Measurements from ENCODE around the gene MRPS18C. TPM values are rescaled to one million over a fixed set of nuclear protein-coding genes. Genes with fewer than 3 reads are reported as not detected.

MRPS18C gene
- total RNA-seq (2014; rRNA removed), result 22.1 and 23.7 TPM in 2 replicates
- polyA plus RNA-seq (2012), result 39.6 TPM

- peak; percentile 99 for DNase-seq (ENCODE audit: low read depth)
Observed at GRCh38 chr4:83455281-83456183, at the start of gene MRPS18C, which contains the start of gene HELQ. TSS of gene MRPS18C (plus strand) at chr4:83456058. CDS start at chr4:83456078, 20 bp downstream. TSS of gene HELQ (minus strand) at chr4:83455823. CDS start at chr4:83455693, 130 bp downstream.

DNA sequence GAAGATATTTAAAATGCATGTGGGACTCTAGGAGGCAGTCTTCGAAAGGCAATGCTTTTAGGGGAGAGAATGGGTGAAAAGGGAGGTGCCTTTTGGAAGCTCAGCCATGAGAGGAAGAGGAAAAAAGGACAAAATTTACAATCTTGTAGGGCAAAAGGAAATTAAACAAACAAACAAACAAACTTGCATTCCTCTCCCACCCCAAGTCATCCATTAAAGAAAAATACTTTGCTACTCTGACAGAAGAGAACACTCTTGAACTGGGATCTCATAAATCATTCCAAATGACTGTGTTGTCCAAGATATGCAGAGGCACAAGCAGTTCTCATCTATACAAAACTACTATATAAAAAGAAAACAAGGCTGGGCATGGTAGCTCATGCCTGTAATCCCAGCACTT, 47.0 kb upstream of the MRPS18C start:
- no peak for DNase-seq (ENCODE audit: low read depth)

GRCh38 chr4:83413676-83414075, 42.2 kb upstream of the MRPS18C start:
- DNase-seq (ENCODE audit: low read depth), result peak; percentile 54

DNA sequence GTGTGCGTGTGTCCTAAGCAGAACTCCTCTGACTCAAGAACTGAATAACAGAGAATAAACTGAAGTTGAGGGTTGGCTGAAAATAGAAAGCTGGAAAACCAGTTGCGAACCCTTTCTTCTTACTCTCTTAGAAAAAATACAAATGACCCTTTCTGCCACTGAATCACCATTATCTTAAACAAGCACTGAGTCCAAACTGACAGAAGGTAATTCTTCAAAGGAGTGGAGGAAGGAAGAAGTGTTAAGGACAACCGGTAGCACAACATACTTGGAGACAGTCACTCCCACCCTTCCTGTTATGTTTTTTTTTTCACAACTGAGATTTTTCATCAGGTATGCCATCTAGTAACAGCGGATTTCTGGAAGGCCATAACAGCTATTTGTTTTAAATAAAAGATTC, 38.3 kb upstream of the MRPS18C start:
- no peak for DNase-seq (ENCODE audit: low read depth)

GRCh38 chr4:83418211-83418610, 37.6 kb upstream of the MRPS18C start:
- no peak for DNase-seq (ENCODE audit: low read depth)

- DNase-seq (ENCODE audit: low read depth), result no peak
Observed at GRCh38 chr4:83431200-83431599, 24.7 kb upstream of the MRPS18C start.

- DNase-seq (ENCODE audit: low read depth), result no peak
Observed at GRCh38 chr4:83436680-83437079, 19.2 kb upstream of the MRPS18C start.

GRCh38 chr4:83438719-83439118, 17.1 kb upstream of the MRPS18C start:
- peak; percentile 4 for DNase-seq (ENCODE audit: low read depth)

DNA sequence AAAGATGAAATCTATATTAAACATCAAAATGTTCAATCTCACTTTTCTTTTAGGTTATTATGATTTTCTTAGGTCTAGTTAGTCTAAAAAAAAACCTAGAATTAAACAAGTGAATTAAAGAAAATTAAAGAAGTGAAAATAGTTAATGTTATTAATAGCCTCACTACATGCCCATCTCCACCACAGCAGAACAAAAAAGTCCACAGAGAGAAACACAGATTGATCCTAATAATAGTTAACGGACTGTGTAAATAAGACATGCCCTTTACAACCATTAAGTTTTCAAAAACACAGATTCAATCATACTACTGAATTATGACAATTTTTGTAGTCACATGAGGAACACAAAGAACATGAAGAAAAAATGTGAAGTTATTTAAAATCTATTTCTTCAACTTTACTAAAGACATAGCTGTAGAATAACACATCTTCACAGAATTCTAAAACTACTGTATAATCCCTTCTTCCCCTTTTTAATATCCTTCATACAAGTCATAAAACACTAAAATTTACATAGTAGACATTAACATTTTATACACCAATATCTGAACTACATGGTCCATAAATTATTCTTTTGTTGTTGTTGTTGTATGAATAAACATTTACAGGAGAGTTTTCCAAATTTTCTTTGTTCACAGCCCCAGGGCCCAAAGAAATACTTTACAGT, 15.6 kb upstream of the MRPS18C start:
- DNase-seq (ENCODE audit: low read depth), result no peak

DNA sequence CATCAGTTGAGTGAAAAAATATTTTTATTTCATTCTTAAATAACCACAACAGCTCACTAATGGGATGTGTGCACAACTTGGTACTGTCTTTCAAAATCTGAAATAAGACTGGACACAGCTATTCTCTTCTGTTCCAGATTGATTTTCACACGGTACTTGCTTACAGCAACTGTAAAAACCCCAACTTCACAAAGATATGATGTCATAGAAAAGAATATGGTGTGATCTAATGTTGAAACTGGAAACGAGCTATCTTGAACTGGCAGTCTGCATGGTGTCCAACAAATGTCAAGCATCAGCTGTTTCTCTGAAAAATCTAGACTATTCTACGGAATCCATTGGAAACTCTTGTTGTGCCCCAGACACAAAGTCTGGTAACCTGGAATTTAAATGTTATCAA, 15.0 kb upstream of the MRPS18C start:
- no peak for DNase-seq (ENCODE audit: low read depth)

GRCh38 chr4:83449009-83449408, 6.8 kb upstream of the MRPS18C start:
- DNase-seq (ENCODE audit: low read depth), result no peak

DNA sequence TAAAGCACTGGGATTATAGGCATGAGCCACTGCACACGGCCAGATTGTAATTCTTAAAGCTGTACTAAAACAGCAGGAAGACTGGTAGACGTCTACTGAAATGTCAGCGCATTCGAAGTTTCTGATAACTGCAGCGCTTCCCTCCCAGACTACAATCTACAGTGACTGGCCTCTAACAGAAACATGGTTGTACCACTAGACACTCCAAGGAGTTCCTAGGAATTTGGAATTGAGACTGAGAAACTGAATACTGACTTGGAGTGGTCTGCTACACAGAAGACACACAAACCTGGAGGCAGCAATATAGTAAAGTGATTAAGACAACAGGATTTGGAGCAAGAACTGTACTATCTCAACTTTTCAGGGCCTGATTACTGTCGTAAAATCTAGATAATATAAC, 1.2 kb upstream of the MRPS18C start:
- peak; percentile 8 for DNase-seq (ENCODE audit: low read depth)

- no peak for DNase-seq (ENCODE audit: low read depth)
Observed at GRCh38 chr4:83456184-83456501, 285 bp downstream of the MRPS18C start.

GRCh38 chr4:83473423-83473822, 17.6 kb downstream of the MRPS18C start:
- DNase-seq (ENCODE audit: low read depth), result no peak

DNA sequence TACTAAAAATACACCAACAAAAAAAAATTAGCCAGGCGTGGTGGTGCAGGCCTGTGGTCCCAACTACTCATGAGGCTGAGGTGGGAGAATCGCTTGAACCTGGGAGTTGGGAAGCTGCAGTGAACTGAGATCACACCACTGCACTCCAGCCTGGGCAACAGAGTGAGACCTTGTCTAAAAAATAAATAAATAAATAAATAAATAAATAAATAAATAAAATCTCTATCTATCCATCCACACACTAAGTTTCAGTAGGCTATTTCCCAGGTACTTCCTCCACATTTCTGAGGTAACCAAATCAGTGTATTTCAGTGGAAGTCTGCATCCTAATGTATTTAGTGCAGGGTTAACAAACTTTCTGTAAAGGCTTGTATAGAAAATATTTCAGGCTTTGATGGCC, 18.1 kb downstream of the MRPS18C start:
- DNase-seq (ENCODE audit: low read depth), result no peak

DNA sequence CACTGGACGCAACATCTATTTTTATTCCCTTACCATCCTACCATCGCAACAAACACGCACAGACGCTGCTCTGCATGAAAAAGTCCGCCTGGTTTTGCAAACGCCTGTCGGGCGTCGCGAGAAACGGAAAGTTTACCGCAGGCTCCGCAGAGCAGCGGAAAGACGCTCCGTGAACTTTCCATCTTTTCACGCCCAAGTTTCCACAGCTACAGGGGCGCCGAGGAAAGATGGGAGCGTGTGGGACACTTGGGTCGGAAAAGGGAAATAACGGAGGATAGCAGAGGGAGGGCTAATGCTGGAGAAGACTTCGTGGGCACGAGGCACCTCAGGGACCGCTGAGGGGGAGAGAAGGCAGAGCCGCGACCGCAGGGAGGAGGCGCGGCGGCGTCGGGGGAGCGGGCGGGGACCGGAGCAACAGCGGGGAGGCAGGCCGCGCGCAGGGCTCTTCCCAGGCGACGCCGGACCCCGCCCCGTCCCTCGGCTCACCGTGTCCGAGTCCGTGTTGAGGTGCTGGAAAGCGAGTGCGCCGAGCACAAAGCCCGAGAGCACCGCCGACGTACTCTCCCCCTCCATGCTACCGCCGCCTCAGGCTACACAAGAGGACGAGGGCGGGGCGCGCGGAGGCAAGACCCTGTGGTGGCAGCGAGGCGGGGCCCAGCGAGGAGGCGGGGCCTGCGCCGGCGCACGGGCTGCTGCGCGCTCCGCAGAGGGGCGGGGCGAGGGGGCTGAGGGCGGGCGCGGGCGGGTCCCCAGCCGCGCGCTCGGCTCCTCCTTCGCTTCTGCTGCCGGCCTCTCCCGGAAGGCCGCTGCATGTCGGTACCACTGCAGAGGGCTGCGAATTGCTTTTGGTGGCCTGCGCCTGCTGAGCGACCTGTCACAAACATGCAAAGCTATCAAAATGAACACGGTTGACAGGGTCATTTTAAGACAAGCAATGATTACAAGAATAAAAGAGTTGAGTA, 28.9 kb downstream of the MRPS18C start, which contains the start of gene ABRAXAS1:
Gene ABRAXAS1 (minus strand): TSS at position 601 of the 962 bp plus-strand sequence. CDS start 28 bp downstream, at position 573.
- peak; percentile 91 for DNase-seq (ENCODE audit: low read depth)

DNA sequence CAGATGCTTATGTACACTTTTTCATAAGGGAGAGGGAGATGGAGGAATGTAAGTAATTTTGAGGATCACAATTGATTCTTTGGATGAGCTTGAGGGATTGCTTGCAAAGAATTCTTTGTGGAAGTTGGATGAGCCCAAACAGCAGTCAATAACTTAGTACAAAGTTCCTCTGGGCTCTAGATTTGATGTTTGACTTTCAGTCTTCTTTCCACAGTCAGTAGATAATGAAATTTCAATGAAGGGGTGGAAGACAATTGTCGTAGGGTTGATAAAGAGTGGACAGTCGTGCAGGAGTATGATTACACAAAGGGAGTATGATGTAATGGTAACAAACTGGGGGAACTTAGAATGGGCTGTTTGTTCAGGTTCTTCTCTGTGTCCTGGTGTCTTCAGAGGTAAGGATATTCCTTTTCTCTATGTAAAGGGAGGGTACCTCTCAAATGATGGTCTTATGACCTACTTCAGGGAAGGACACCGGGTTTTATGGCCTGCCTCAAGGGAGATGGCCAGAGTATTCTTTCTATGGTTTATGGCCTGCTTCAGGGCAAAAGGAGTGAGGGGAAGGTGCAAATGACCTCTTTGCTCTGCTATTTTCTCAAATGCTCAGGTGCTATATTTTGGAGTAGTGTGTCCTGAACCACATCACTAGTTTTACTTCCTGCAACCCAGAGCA, 30.7 kb downstream of the MRPS18C start:
- no peak for DNase-seq (ENCODE audit: low read depth)

- DNase-seq (ENCODE audit: low read depth), result no peak
Observed at GRCh38 chr4:83489711-83490326, 34.0 kb downstream of the MRPS18C start.

DNA sequence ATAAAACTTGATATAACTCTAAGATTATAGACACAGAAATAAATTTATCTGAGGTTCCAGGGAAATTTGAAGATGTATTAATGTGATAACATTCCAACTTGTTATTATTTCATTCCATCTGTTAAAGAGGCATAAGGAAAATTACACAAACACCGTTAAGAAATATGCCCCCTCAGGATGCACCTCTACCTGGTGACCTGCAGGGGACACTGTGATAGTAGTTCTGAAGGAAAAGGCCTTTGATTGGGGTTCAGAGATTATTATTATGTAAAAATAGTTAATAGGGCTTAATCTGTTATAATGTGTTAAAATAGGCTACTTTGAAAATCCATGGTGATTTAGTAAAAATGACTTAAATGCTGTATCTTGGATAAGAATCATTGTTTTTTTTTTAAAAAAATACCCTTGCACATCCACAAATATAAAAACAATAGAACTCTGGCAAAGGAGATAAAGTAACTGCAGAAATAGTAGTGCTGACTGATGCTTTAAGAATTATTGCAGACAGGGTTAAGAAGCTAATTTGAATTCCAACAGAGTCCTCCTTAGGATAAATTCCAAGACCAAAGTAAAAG, 35.1 kb downstream of the MRPS18C start:
- peak; percentile 26 for DNase-seq (ENCODE audit: low read depth)
